Liver (tissue), 9 donors: ENCODE data around the gene MRPL51. TPM values are rescaled to one million over a fixed set of nuclear protein-coding genes. Genes with fewer than 3 reads are reported as not detected.
"Not testable (repeated sequence)": the region's sequence is repeated elsewhere in the genome, so short reads cannot be mapped to it uniquely, and the experiment has no call there.

Source experiments
- DNase-seq: peaks from one replicate; pipeline ENCODE4 v3.0.0-alpha.2; 2017; ENCODE audit warnings: low spot score
- H3K27ac ChIP-seq, 2 donors: one replicate each; pipeline ENCODE4 v1.7.0; 2013; ENCODE audit warnings: inconsistent platforms in 2 of 2, low read length in 2 of 2, control low read depth in 1 of 2, low read depth in 1 of 2, mild to moderate bottlenecking in 1 of 2
- H3K27me3 ChIP-seq, 4 donors: one replicate each; pipeline versions ENCODE4 v1.6.1 to v1.7.0; 2013; ENCODE audit warnings: low read length in 3 of 4, inconsistent platforms in 1 of 4, mild to moderate bottlenecking in 1 of 4, moderate library complexity in 1 of 4; ENCODE audit not compliant: control insufficient read depth in 4 of 4, insufficient read depth in 4 of 4
- H3K36me3 ChIP-seq, 4 donors: one replicate each; pipeline versions ENCODE4 v1.6.1 to v1.7.0; 2013; ENCODE audit warnings: low read length in 3 of 4, mild to moderate bottlenecking in 3 of 4, low read depth in 1 of 4, moderate library complexity in 1 of 4; ENCODE audit not compliant: control insufficient read depth in 4 of 4, insufficient read depth in 3 of 4
- H3K4me1 ChIP-seq, 4 donors: one replicate each; pipeline versions ENCODE4 v1.6.1 to v1.7.0; 2013; ENCODE audit warnings: low read length in 3 of 4, mild to moderate bottlenecking in 3 of 4, moderate library complexity in 1 of 4; ENCODE audit not compliant: control insufficient read depth in 4 of 4, insufficient read depth in 4 of 4
- H3K4me3 ChIP-seq, 3 donors: one replicate each; pipeline versions ENCODE4 v1.6.1 to v1.7.0; 2013; ENCODE audit warnings: low read length in 3 of 3, control low read depth in 1 of 3, low read depth in 1 of 3, mild to moderate bottlenecking in 1 of 3
- H3K9ac ChIP-seq, 2 donors: one replicate each; pipeline ENCODE4 v1.7.0; 2013; ENCODE audit warnings: low read length in 2 of 2, mild to moderate bottlenecking in 2 of 2, moderate library complexity in 2 of 2, control low read depth in 1 of 2, low read depth in 1 of 2
- H3K9me3 ChIP-seq, 4 donors: one replicate each; pipeline versions ENCODE4 v1.6.1 to v1.7.0; 2013; ENCODE audit warnings: low read length in 3 of 4; ENCODE audit not compliant: control insufficient read depth in 4 of 4
- ATF3 ChIP-seq: IDR thresholded peaks from 2 replicates; pipeline ENCODE4 v1.6.1; 2016; ENCODE audit warnings: antibody characterized with exemption
- CTCF ChIP-seq: fragments of 150-350 bp; IDR thresholded peaks from 2 replicates; pipeline ENCODE4 v1.5.1; 2017; ENCODE audit warnings: improper control_type of control experiment, low read depth, low read length; ENCODE audit not compliant: missing input control
- EGR1 ChIP-seq, 2 donors: IDR thresholded peaks; 2 replicates each; pipeline ENCODE4 v1.6.1; 2016 to 2018; ENCODE audit warnings: antibody characterized with exemption in 2 of 2, low read depth in 2 of 2
- GABPA ChIP-seq, 2 donors: IDR thresholded peaks in 1 of 2; conservative IDR thresholded peaks in 1 of 2; 2 replicates each; pipeline ENCODE4 v1.6.1; 2016; ENCODE audit warnings: antibody characterized with exemption in 2 of 2, mild to moderate bottlenecking in 1 of 2, moderate library complexity in 1 of 2
- HNF4A ChIP-seq, 2 donors: conservative IDR thresholded peaks; 2 replicates each; pipeline ENCODE4 v1.6.1; 2016; ENCODE audit warnings: antibody characterized with exemption in 2 of 2, mild to moderate bottlenecking in 2 of 2
- JUND ChIP-seq, 2 donors: IDR thresholded peaks; 2 replicates each; pipeline ENCODE4 v1.6.1; 2016; ENCODE audit warnings: antibody characterized with exemption in 2 of 2
- MAX ChIP-seq: IDR thresholded peaks from 2 replicates; pipeline ENCODE4 v1.6.1; 2016; ENCODE audit warnings: antibody characterized with exemption
- NR2F2 ChIP-seq: IDR thresholded peaks from 2 replicates; pipeline ENCODE4 v1.6.1; 2016; ENCODE audit warnings: antibody characterized with exemption
- RAD21 ChIP-seq, 2 donors: IDR thresholded peaks; 2 replicates each; pipeline ENCODE4 v1.6.1; 2016; ENCODE audit warnings: antibody characterized with exemption in 2 of 2, mild to moderate bottlenecking in 2 of 2
- REST ChIP-seq: IDR thresholded peaks from 2 replicates; pipeline ENCODE4 v1.6.1; 2016; ENCODE audit warnings: antibody characterized with exemption, mild to moderate bottlenecking
- RXRA ChIP-seq, 2 donors: IDR thresholded peaks; 2 replicates each; pipeline ENCODE4 v1.6.1; 2017 to 2018; ENCODE audit warnings: antibody characterized with exemption in 2 of 2, mild to moderate bottlenecking in 1 of 2
- SP1 ChIP-seq: IDR thresholded peaks from 2 replicates; pipeline ENCODE4 v1.6.1; 2018; ENCODE audit warnings: antibody characterized with exemption, mild to moderate bottlenecking
- TAF1 ChIP-seq: conservative IDR thresholded peaks from 2 replicates; pipeline ENCODE4 v1.6.1; 2016; ENCODE audit warnings: antibody characterized with exemption, mild to moderate bottlenecking
- YY1 ChIP-seq: IDR thresholded peaks from 2 replicates; pipeline ENCODE4 v1.6.1; 2016; ENCODE audit warnings: antibody characterized with exemption, mild to moderate bottlenecking
- WGBS: extraction: QIAGEN DNeasy Blood & Tissue Kit; methylation state at CpG from one replicate; pipeline ENCODE4 v1.1.7; 2013; 5-methylcytosine and 5-hydroxymethylcytosine counted together
- polyA plus RNA-seq, 2 donors: library from polyadenylated mRNA; stranded (reverse) in 1 of 2; unstranded in 1 of 2; fragments of 200-250 nt in 1 of 2; fragments of >200 nt in 1 of 2; fragmentation: Nextera tagmentation in 1 of 2; extraction: Ambion mirVana in 1 of 2; gene quantifications; one replicate each; pipeline versions ENCODE4 v1.2.1 to v1.2.3, GENCODE V29; 2013 to 2015
- total RNA-seq, 2 donors: library from RNA; depleted of rRNA; stranded (reverse); fragments of >200 nt; gene quantifications; one replicate each; pipeline ENCODE4 v1.2.3, GENCODE V29; 2014
- donor health status: healthy.
- donor health status: healthy.
- donor health status: healthy.
- donor health status: healthy.
- donor health status: healthy.

Gene MRPL51
- total and polyA plus RNA-seq, 4 donors = 37.6 to 163 (median 48.0) TPM

- Histone ChIP-seq H3K27ac (peak overlapping the region; percentile 99 to 100), H3K36me3 (peaks cover 15 to 33% (median 23%) of the 10 kb centered on the region in 4 donors)
- WGBS = 24% methylated on average over 17 of the region's 17 CpGs
Measured at GRCh38 chr12:6537580-6538419, 44.7 kb upstream of the MRPL51 start.

GRCh38 chr12:6536894-6537579, 44.0 kb upstream of the MRPL51 start:
- Histone ChIP-seq H3K9ac (no peak overlapping the region), H3K4me1 (peaks cover 12 to 61% (median 40%) of the 10 kb centered on the region in 4 donors), H3K9me3 (no peaks in the 10 kb centered on the region), H3K4me3 (no peak overlapping the region), H3K27ac (peak overlapping the region; percentile 99 to 100), H3K27me3 (no peaks in the 10 kb centered on the region), H3K36me3 (peaks cover 15 to 33% (median 23%) of the 10 kb centered on the region in 4 donors)
- 80% methylated on average over 19 of the region's 19 CpGs for WGBS
- DNase-seq = no peak
- no peak for TF ChIP-seq ATF3
- no peak for TF ChIP-seq RXRA (IDR thresholded peaks at IDR 0.05)
- no peak for TF ChIP-seq GABPA (IDR thresholded peaks at IDR 0.05 in 1 of 2, conservative IDR thresholded peaks at IDR 0.05 in 1 of 2)
- no peak for TF ChIP-seq JUND (IDR thresholded peaks at IDR 0.05)
- TF ChIP-seq HNF4A (conservative IDR thresholded peaks at IDR 0.05) = no peak
- no peak for TF ChIP-seq TAF1
- TF ChIP-seq MAX = no peak
- TF ChIP-seq YY1 = no peak
- TF ChIP-seq SP1 = no peak
- TF ChIP-seq EGR1 (IDR thresholded peaks at IDR 0.05; ENCODE audit: low read depth in 2 of 2) = no peak
- no peak for TF ChIP-seq CTCF
- no peak for TF ChIP-seq NR2F2
- TF ChIP-seq REST = no peak

More at GRCh38 chr12:6537580-6538419, 44.7 kb upstream of the MRPL51 start:
- not testable (repeated sequence) for H3K9ac ChIP-seq, H3K4me3 ChIP-seq, H3K27me3 ChIP-seq, H3K9me3 ChIP-seq
- TF ChIP-seq HNF4A (conservative IDR thresholded peaks at IDR 0.05) (peak; percentile 47 to 66), RAD21 (IDR thresholded peaks at IDR 0.05) (peak; percentile 79 to 86), CTCF (peak; percentile 72), RXRA (IDR thresholded peaks at IDR 0.05) (peak; percentile 27 to 61)
- DNase-seq = peak; percentile 84
- peaks cover 12 to 61% (median 38%) of the 10 kb centered on the region in 4 donors for H3K4me1 ChIP-seq
